HCT116 (cell line): ENCODE measurements around the gene TREM2. TPM values are rescaled to one million over a fixed set of nuclear protein-coding genes. Genes with fewer than 3 reads are reported as not detected.

Experiments used
- ATAC-seq: fragments of 200-7000 bp; cut with Tn5 transposase; 2 replicates; pipeline ENCODE4 v1.9.1; 2020; ENCODE audit warnings: mild to moderate bottlenecking, moderate library complexity
- BruUV-seq: library from RNA; stranded (reverse); fragments of 400-500 nt; replicated peaks from 2 replicates; lab custom pipeline; 2021; lab: Mats Ljungman, UMichigan
- CTCF ChIA-PET: fragments of 300-600 bp; sonication (Branson Sonifier 250); formaldehyde crosslinking; loops from one replicate; lab custom pipeline; 2021; ENCODE audit warnings: antibody characterized with exemption; lab: Charles Lee
- POLR2A ChIA-PET: fragments of 300-600, 350-600 bp; sonication (Branson Sonifier 250); formaldehyde crosslinking; loops from one replicate; lab custom pipeline; 2021; ENCODE audit warnings: antibody characterized with exemption; lab: Charles Lee
- RAD21 ChIA-PET, 2 experiments: fragments of 300-600 bp; sonication (Branson Sonifier 250); formaldehyde crosslinking; loops; one replicate each; lab custom pipeline; 2023; ENCODE audit warnings: low total read pairs in 2 of 2; ENCODE audit not compliant: uncharacterized antibody in 2 of 2, unreplicated experiment in 2 of 2, low non-redundant PET in 1 of 2; lab: Charles Lee
- DNase-seq: peaks from one replicate; pipeline ENCODE4 v3.0.0-alpha.2; 2010; ENCODE audit warnings: low read depth, low spot score
- H2AFZ ChIP-seq: fragments of 200-600 bp; shearing (Covaris generic), sonication (generic); 2 replicates; pipeline ENCODE4 v1.6.1; 2017; ENCODE audit warnings: low read depth, mixed run types, mixed read lengths, antibody characterized with exemption, low read length; ENCODE audit not compliant: poor library complexity, severe bottlenecking
- H3K27ac ChIP-seq: 2 replicates; pipeline ENCODE4 v1.5.1; 2012; ENCODE audit warnings: low read depth, low read length
- H3K27me3 ChIP-seq: fragments of 200-600 bp; sonication (generic); 2 replicates; pipeline ENCODE4 v1.6.1; 2016; ENCODE audit warnings: mixed run types, low read length, mixed read lengths; ENCODE audit not compliant: insufficient read depth
- H3K36me3 ChIP-seq, 2 experiments: fragments of 200-500 bp in 1 of 2; fragments of 200-600 bp in 1 of 2; sonication (Bioruptor generic) in 1 of 2; sonication (generic) in 1 of 2; 2 replicates each; pipeline versions ENCODE4 v1.5.1 to v1.6.1; 2014 to 2016; ENCODE audit warnings: low read length in 2 of 2, inconsistent platforms in 1 of 2, mixed read lengths in 1 of 2, mixed run types in 1 of 2; ENCODE audit not compliant: insufficient read depth in 2 of 2, control insufficient read depth in 1 of 2
- H3K4me1 ChIP-seq, 2 experiments: fragments of 200-600 bp in 1 of 2; sonication (generic) in 1 of 2; 2 replicates each; pipeline versions ENCODE4 v1.5.1 to v1.6.1; 2012 to 2017; ENCODE audit warnings: low read length in 2 of 2, inconsistent platforms in 1 of 2, mild to moderate bottlenecking in 1 of 2, mixed read lengths in 1 of 2, mixed run types in 1 of 2, moderate library complexity in 1 of 2; ENCODE audit not compliant: insufficient read depth in 2 of 2, control insufficient read depth in 1 of 2
- H3K4me2 ChIP-seq: fragments of 200-600 bp; sonication (generic); 2 replicates; pipeline ENCODE4 v1.6.1; 2017; ENCODE audit warnings: mixed run types, low read length, mixed read lengths
- H3K4me3 ChIP-seq, 2 experiments: fragments of 200-600 bp in 1 of 2; sonication (generic) in 1 of 2; replicated peaks in 1 of 2; 2 replicates each; pipeline ENCODE4 v1.5.1; 2011 to 2016; ENCODE audit warnings: low read length in 2 of 2, control low read depth in 1 of 2, low read depth in 1 of 2, mild to moderate bottlenecking in 1 of 2, mixed read lengths in 1 of 2, mixed run types in 1 of 2
- H3K79me2 ChIP-seq: fragments of 200-600 bp; sonication (generic); 2 replicates; pipeline ENCODE4 v1.6.1; 2017; ENCODE audit warnings: mild to moderate bottlenecking, mixed run types, low read length, moderate library complexity, mixed read lengths; ENCODE audit not compliant: insufficient read depth
- H3K9ac ChIP-seq: fragments of 200-600 bp; sonication (generic); 2 replicates; pipeline ENCODE4 v1.6.1; 2016; ENCODE audit warnings: low read length, mixed read lengths
- H3K9me2 ChIP-seq: fragments of 200-600 bp; sonication (generic), shearing (Covaris generic); 2 replicates; pipeline ENCODE4 v1.6.1; 2017; ENCODE audit warnings: mixed run types, mild to moderate bottlenecking, moderate library complexity; ENCODE audit not compliant: insufficient read depth
- H3K9me3 ChIP-seq, 2 experiments: fragments of 200-500 bp in 1 of 2; fragments of 200-600 bp in 1 of 2; sonication (Bioruptor generic) in 1 of 2; sonication (generic) in 1 of 2; 2 replicates each; pipeline ENCODE4 v1.6.1; 2014 to 2017; ENCODE audit warnings: low read length in 2 of 2, mixed read lengths in 2 of 2, inconsistent platforms in 1 of 2, low read depth in 1 of 2, mild to moderate bottlenecking in 1 of 2, mixed run types in 1 of 2, moderate library complexity in 1 of 2; ENCODE audit not compliant: control insufficient read depth in 1 of 2, insufficient read depth in 1 of 2
- H4K20me1 ChIP-seq: fragments of 200-600 bp; sonication (generic), shearing (Covaris generic); 2 replicates; pipeline ENCODE4 v1.6.1; 2017; ENCODE audit warnings: mixed run types, mild to moderate bottlenecking, moderate library complexity; ENCODE audit not compliant: insufficient read depth
- CBX3 ChIP-seq: IDR thresholded peaks from 2 replicates; pipeline ENCODE4 v1.6.1; 2012; ENCODE audit warnings: low read depth
- CEBPB ChIP-seq: IDR thresholded peaks from 2 replicates; pipeline ENCODE4 v1.6.1; 2012; ENCODE audit warnings: low read depth
- EGR1 ChIP-seq: IDR thresholded peaks from 2 replicates; pipeline ENCODE4 v1.6.1; 2012; ENCODE audit warnings: low read depth
- ELF1 ChIP-seq: IDR thresholded peaks from 2 replicates; pipeline ENCODE4 v1.6.1; 2012; ENCODE audit warnings: low read depth, borderline replicate concordance
- EZH2phosphoT487 ChIP-seq: fragments of 200-600 bp; IDR thresholded peaks from 2 replicates; pipeline ENCODE4 v1.6.1; 2018; ENCODE audit warnings: antibody characterized with exemption, borderline replicate concordance
- JUND ChIP-seq: IDR thresholded peaks from 2 replicates; pipeline ENCODE4 v1.6.1; 2012
- MAX ChIP-seq: IDR thresholded peaks from 2 replicates; pipeline ENCODE4 v1.6.1; 2012
- POLR2A ChIP-seq: IDR thresholded peaks from 2 replicates; pipeline ENCODE4 v1.7.0; 2011; ENCODE audit warnings: borderline replicate concordance; ENCODE audit not compliant: insufficient read depth, insufficient read length; ENCODE audit errors: extremely low read depth
- POLR2AphosphoS5 ChIP-seq: IDR thresholded peaks from 2 replicates; pipeline ENCODE4 v1.6.1; 2011; ENCODE audit warnings: mild to moderate bottlenecking, low read depth, low read length, moderate library complexity
- REST ChIP-seq: IDR thresholded peaks from 2 replicates; pipeline ENCODE4 v1.6.1; 2012; ENCODE audit warnings: low read depth
- SIN3A ChIP-seq: IDR thresholded peaks from 2 replicates; pipeline ENCODE4 v1.6.1; 2012; ENCODE audit warnings: low read depth
- SP1 ChIP-seq: IDR thresholded peaks from 2 replicates; pipeline ENCODE4 v1.6.1; 2012; ENCODE audit warnings: low read depth
- SRF ChIP-seq: IDR thresholded peaks from 2 replicates; pipeline ENCODE4 v1.6.1; 2012; ENCODE audit warnings: low read depth
- TCF7L2 ChIP-seq: IDR thresholded peaks from 2 replicates; pipeline ENCODE4 v1.7.0; 2011; ENCODE audit warnings: borderline replicate concordance, inconsistent platforms; ENCODE audit not compliant: insufficient read depth, insufficient read length; ENCODE audit errors: extremely low read depth
- YY1 ChIP-seq: IDR thresholded peaks from 2 replicates; pipeline ENCODE4 v1.6.1; 2011; ENCODE audit warnings: low read length, low read depth, moderate library complexity, mild to moderate bottlenecking; ENCODE audit not compliant: insufficient replicate concordance; ENCODE audit errors: extremely low read depth
- ZBTB33 ChIP-seq: IDR thresholded peaks from 2 replicates; pipeline ENCODE4 v1.6.1; 2011; ENCODE audit warnings: mild to moderate bottlenecking, low read length, moderate library complexity; ENCODE audit not compliant: insufficient replicate concordance; ENCODE audit errors: extremely low read depth
- ZFX ChIP-seq: fragments of 450-650 bp; IDR thresholded peaks from 2 replicates; pipeline ENCODE4 v1.6.1; 2017
- ZNF274 ChIP-seq: fragments of 200-500 bp; sonication (Bioruptor generic); IDR thresholded peaks from 2 replicates; pipeline ENCODE4 v1.6.1; 2014; ENCODE audit warnings: mild to moderate bottlenecking, low read depth, low read length, inconsistent platforms
- intact Hi-C: fragments of 100-400 bp; cut with micrococcal nuclease; formaldehyde crosslinking; loops from 2 replicates; pipeline ENCODE4 v1.10.0; 2022
- total RNA-seq: library from RNA; stranded (reverse); gene quantifications from one replicate; pipeline ENCODE4 v1.2.1, GENCODE V29; 2021; ENCODE audit not compliant: unreplicated experiment

Gene TREM2
- total RNA-seq, 1 experiment from 2014 or later, result not detected

- no peaks in the 10 kb centered on the region for H3K9me2 ChIP-seq
- no peaks in the 10 kb centered on the region for H3K4me1 ChIP-seq
- ChIA-PET POLR2A (no interaction called here), CTCF (no interaction called here), RAD21 (no interaction called here)
- no peak overlapping the region for H3K9ac ChIP-seq
- intact Hi-C loops, result no loop called here
- no peaks in the 10 kb centered on the region for H3K79me2 ChIP-seq
- BruUV-seq, result no TSS peak
- no peaks in the 10 kb centered on the region for H4K20me1 ChIP-seq
- DNase-seq (no peak), ATAC-seq (no peak)
- H2AFZ ChIP-seq, result no peak overlapping the region
- no peaks in the 10 kb centered on the region for H3K36me3 ChIP-seq
- TF ChIP-seq CEBPB (no peak), EZH2phosphoT487 (no peak), CBX3 (no peak), ZBTB33 (no peak), SIN3A (no peak), MAX (no peak), TCF7L2 (no peak), YY1 (no peak), REST (no peak), ZNF274 (no peak), POLR2A (no peak), SRF (no peak), ELF1 (no peak), SP1 (no peak), EGR1 (no peak), POLR2AphosphoS5 (no peak), JUND (no peak), ZFX (no peak)
- H3K27ac ChIP-seq, result no peak overlapping the region
- H3K4me3 ChIP-seq, result no peak overlapping the region
- H3K27me3 ChIP-seq, result peaks cover 34% of the 10 kb centered on the region
- no peak overlapping the region for H3K4me2 ChIP-seq
- H3K9me3 ChIP-seq, result no peaks in the 10 kb centered on the region
These were observed 2.0 kb downstream of the TREM2 start for GRCh38 chr6:41160933-41161332.
